ENCODE data around the gene CLRN3.

The CLRN3 gene

GRCh38 chr10:127872871-127873600 is 19.7 kb downstream of the CLRN3 start:
- DNase-seq, result no peak

GRCh38 chr10:127872011-127872761 is 20.6 kb downstream of the CLRN3 start:
- DNase-seq, result no peak

GRCh38 chr10:127871631-127872010 is 21.1 kb downstream of the CLRN3 start:
- no peak for DNase-seq

DNA sequence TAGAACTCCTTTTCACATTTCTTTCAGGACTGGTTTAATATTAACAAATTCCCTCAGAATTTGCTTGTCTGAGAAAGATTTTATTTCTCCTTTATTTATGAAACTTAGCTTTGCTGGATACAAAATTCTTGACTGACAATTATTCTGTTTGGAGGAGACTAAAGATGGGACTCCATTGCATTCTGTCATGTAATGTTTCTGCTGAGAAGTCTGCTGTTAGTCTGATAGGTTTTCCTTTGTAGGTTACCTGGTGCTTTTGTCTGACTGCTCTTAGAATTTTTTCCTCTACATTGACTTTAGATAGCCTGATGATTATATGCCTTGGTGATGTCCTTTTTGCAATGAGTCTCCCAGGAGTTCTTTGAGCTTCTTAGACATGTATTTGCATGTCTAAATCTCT is 23.4 kb downstream of the CLRN3 start:
- DNase-seq, result no peak

DNA sequence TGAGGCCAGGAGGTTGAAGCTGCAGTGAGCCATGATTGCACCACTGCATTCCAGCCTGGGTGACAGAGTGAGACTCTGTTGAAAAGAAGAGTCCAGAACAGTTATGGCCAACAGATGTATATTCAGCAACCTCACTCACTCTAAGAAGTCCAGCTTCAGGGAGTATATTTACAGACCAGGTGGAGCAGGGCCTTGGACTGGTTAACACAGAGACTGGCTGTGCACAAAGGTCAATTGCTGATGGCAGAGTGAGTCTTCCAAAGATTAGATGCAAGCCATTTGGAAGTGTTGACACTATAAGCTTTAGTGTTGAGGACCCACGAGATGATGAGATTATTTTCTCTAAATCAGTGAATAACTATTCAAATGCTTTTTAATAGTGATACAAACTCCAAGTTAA is 24.9 kb downstream of the CLRN3 start:
- DNase-seq, result no peak

DNA sequence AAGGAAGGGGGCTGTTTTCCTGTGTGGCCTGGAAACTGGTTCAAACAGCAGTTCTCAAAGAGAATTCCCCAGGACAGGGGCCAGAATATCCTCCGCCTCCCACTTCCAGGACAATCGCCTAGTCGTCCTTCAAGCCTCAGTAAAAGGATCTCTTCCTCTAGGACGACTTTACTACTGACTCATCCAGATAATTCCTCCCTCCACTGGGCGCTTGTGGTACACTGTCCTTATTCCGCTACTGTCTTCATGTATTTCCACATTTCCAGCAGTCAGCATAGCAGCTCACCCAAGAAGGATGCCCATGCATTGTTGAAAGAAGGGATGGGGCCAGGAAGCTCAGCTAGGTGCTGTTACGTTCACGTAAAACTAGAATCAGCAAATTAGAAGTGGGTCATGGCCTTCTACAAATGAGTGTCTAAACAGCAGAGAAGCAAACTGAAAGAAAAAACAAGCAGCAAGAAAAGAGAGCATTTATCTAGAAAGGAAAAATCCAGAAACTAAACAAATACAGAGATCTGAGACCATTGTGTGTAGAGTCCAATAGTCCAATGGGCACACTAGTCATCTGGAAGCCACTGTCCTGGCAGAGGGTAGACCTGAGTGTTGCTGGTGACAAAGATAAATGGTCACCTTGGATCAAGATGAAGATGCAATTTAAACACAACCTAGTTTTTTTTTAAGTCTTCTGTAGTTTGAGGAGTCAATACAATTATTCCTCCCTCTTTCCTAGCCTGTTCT is 26.3 kb downstream of the CLRN3 start:
- DNase-seq, result no peak

DNA sequence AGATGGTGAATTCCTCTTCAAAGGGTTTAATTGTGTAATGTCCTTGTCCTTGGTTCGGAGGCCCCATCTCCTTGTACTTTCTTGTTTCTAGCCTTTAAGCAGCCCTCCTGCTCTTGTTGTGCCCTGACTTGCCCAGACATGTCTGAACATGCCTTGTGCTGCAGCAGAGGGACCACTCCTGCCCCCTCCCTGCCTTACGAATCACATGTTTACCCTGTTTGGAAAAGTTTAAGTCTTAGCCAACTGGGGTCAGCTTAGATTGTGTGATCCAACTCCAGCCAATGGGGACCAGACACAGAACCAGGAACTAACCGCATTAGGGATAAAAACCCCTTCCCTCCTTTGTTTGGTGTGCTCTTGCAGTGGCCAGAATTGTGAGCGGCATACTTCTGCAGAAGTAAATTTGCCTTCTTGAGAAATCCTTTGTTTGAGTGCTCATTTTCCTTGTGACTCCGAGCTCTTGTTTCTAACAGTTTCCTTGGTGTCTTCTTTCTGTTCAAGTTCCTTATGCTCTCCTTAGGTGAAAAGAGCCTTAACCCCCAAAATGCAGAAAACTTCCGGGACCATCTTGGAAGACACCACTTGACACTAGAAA is 29.4 kb downstream of the CLRN3 start:
- DNase-seq, result no peak

- no peak for DNase-seq
These were observed 32.1 kb downstream of the CLRN3 start for GRCh38 chr10:127860592-127860991.

DNA sequence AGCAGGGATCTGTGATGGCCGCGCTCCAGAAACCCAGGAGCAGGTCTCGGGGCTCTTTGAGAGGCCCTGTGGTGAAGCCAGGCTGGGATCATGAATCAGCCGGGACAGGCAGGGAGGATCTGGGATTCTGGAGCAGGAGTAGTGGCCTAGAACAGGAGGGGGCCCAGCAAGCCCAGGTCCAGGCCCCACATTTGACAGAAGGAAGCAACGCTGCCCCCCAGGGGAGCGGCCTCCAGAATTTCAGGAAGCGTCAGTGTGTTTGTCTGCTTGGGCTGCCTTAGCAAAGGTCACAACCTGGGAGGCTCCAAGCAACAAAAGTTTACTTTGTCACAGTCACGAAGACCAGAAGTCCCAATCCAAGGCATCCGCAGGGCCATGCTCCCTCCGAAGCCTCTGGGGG is 36.8 kb downstream of the CLRN3 start:
- DNase-seq, result no peak

- no peak for DNase-seq
These were observed 37.2 kb downstream of the CLRN3 start for GRCh38 chr10:127855591-127855881.

DNA sequence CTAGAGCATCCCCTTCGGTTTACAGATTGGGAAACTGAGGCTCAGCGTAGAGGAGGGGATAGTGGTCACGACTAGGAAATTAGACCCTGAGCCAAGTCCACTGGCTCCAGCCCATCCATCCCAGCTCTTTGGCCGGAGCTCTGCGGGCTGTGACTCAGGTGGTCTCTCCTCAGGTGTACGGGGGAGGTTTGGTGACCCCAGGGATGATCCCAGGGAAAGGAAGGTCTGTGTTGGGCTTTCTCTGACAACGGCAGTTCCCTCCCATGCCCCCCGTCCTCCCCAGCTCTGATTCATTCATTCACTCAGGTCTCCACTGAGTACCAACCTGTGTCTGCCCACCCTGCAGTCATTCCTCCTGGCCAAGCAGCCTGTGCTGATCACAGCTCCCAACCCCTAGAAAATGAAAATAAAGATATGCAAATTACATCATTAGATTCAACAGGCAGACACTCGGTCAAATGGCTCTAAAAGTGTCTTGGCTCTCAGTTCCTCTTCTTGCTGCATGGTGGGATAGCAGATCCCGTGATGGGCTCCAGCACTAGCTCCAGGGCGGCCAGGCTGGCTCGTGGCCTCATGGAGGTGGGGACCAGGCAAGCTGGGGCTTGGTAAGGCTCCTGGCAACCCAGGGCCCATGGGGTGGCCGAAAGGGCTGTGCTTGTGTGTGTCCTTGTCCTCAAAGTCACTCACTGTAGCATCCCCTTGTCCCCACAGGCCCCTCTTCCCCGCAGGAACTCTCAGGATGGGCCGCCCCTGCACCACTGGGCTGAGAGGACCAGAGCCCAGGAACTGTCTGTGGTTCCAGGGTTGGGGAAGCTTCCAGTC is 37.8 kb downstream of the CLRN3 start:
- DNase-seq, result no peak

DNA sequence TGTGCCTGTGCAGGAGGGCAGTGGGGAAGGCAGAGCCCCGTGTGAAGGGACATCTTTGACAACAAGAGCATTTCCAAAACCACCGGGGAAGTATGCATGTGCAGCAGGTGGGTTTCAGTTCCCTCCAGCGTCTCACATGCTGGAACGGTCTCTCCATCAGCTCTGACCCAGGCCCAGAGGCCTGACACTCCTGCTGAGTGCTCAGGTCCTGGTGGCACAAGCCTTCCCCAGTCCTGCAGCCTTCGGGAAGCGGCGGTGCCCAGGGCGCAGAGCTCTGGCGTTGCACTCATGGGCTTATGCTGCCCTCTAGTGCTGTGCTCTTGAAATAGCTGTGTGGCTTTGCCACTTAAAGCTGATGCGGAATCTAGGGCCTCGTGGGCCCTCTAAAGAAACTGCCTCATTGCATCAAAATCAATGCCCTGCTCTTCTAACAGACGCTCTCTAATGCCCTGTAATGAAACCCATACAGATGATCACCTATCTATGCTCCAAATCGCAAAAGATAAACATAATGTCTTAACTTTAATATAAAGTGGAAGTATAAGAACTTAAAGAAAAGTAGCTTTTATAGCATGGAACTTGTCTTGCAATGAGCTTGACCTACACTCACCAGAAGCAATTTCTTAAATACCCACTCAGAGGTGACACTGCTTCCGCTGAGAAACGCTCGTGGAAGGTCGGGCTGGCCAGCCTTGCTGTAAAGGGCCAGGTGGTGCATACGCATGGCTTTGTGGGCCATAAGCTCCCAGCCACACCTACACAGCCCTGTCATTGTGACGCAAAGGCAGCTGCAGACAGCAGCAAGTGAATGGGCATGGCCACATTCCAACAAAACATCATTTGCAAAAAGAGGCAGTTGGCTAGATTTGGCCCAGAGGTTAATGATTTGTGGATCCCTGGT is 38.6 kb downstream of the CLRN3 start:
- DNase-seq, result no peak

DNA sequence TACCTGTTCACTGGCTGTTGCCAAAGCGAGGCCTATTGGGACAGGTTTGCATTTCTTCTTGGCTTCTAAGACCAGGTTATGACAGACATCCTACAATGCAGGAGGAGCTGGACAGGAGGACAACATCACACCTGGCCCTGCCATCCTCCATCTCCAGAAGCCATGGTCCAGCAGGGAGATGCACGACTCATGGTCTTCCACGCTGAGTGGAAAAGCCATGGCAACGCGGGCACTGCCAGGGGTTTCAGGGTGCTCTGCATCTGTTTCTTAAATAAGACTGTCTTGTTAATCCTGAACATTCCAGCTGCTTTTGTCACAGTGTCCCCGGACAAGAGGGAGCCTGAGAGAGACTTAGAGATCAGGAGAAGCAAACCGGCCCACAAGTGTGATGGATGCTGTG is 40.3 kb downstream of the CLRN3 start:
- DNase-seq, result no peak

- no peak for DNase-seq
These were observed 41.0 kb downstream of the CLRN3 start for GRCh38 chr10:127851661-127852194.

GRCh38 chr10:127850944-127851343 is 41.8 kb downstream of the CLRN3 start:
- DNase-seq, result no peak

DNA sequence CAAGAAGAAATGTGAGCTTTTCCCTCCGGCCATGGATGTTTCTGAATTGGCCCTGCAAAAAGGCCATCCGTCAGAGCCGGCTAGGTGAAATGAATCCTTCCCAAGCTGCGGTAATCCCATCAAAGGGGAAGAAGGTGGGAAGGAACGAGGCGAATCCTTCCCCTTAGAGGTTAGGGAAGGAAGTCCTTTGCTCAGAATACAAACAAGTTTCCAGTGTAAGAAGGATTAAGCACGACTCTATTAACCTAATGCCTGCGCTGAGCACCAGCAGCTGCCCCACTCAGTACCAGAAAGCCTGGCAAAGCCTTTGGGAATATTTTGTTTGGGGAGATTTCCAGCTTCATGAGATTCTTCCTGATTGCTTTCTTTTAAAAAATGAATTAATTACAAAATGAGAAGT is 42.8 kb downstream of the CLRN3 start:
- DNase-seq, result no peak

DNA sequence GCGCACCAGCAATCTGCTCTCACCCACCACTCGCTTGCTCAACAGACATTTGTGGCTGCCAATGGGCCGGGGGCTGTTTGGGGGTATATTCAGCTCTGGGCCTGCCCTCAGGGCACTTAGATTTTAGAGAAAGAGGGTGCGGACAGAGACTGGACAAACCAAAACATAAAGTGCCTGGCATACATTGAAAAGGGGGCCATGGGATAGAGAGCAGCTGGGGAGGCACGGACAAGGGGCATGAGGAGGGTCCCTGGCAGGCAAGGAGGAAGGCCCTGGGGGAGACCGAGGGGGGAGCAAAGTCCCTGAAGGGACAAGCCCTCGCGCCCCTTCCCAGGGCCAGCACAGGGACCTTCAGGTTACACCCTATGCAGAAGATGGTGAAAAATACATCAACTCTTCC is 43.5 kb downstream of the CLRN3 start:
- no peak for DNase-seq

DNA sequence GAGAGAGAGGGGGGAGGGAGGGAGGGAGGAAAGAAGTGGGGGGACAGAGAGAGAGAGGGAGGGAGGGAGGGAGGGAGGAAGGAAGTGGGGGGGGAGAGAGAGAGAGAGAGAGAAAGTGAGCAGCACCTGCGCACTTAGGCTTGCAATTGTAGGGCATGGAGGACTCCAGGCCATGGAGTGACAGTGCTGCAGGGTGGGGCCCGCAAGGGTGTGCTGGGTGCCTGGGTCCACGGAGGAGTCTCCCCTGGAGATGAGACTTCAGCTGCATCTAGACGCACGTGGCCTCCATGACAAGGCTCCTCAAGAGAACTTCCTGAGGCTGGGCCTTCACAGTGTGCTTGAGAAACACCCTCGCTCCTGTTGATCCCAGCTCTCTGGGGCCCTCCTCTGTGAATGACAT is 44.5 kb downstream of the CLRN3 start:
- no peak for DNase-seq

DNA sequence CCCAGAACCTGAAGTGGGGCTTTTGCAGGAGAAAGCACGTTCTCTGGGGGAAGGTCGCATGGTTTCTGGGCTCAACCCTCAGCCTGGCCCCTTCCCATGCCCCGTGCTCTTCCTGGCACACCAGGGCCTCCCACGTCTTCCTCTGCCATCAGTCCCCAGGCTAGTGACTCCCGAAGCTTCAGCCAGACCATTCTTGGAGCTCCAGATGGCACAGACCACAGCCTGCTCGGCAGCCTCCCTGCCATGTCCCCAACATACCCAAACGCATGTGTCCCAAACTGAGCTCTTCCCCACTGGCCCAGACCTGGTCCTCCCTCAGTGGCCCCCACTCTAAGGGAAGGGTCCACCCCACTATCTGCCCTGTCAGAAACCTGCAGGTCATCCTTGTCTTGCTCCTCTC is 47.0 kb downstream of the CLRN3 start:
- no peak for DNase-seq

- no peak for DNase-seq
These were observed 51.9 kb downstream of the CLRN3 start for GRCh38 chr10:127840884-127841283.

- no peak for DNase-seq
These were observed 55.8 kb downstream of the CLRN3 start for GRCh38 chr10:127836966-127837365.

DNA sequence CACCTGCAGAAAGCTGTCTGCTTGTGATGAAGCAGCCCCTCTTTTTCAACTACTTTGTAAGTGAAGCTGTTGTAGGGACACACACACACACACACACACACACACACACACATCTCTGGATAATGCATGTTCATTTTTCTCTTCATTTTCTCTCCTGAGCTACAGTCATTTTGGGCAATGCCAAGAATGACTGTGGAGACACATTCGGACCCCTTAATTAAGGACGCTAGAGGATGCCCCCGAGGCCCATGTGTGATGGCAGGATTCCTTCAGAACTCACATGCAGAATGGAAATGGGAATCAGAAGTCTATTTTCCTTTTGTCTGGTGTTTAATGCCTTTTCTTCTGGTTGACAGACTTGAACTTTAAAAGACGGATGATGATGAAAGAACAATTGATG is 56.6 kb downstream of the CLRN3 start:
- DNase-seq, result no peak
